HUES64 (cell line): Measurements from ENCODE around the gene GPANK1.

Experiments
- H3K27ac ChIP-seq: 2 replicates; pipeline ENCODE4 v1.7.0; 2013; ENCODE audit warnings: low read depth, low read length, inconsistent platforms
- H3K27me3 ChIP-seq: 2 replicates; pipeline ENCODE4 v1.6.1; 2013; ENCODE audit warnings: mild to moderate bottlenecking, low read length; ENCODE audit not compliant: insufficient read depth
- H3K36me3 ChIP-seq: 2 replicates; pipeline ENCODE4 v1.6.1; 2013; ENCODE audit warnings: mild to moderate bottlenecking, low read length; ENCODE audit not compliant: insufficient read depth
- H3K4me1 ChIP-seq: 2 replicates; pipeline ENCODE4 v1.6.1; 2013; ENCODE audit warnings: mild to moderate bottlenecking, low read length, moderate library complexity; ENCODE audit not compliant: insufficient read depth
- H3K4me3 ChIP-seq: 2 replicates; pipeline ENCODE4 v1.5.1; 2013; ENCODE audit warnings: mild to moderate bottlenecking, low read length, moderate library complexity
- H3K9ac ChIP-seq: 2 replicates; pipeline ENCODE4 v1.6.1; 2013; ENCODE audit warnings: mild to moderate bottlenecking, low read depth, low read length
- H3K9me3 ChIP-seq: 2 replicates; pipeline ENCODE4 v1.6.1; 2013; ENCODE audit warnings: low read depth, low read length; ENCODE audit not compliant: insufficient read depth
- WGBS: fragments of 150-250, 120-280 bp; methylation state at CpG from one replicate; pipeline ENCODE4 v1.1.7; 2013; ENCODE audit warnings: missing lambda C conversion rate; 5-methylcytosine and 5-hydroxymethylcytosine counted together

GPANK1 gene

GRCh38 chr6:31651602-31652191 is 13.1 kb downstream of the GPANK1 start:
- 4% methylated on average over 29 of the region's 29 CpGs for WGBS
- Histone ChIP-seq H3K9me3 (no peaks in the 10 kb centered on the region), H3K9ac (peak overlapping the region; percentile 98)

GRCh38 chr6:31645325-31645724 is 19.5 kb downstream of the GPANK1 start:
- 96% methylated on average over 9 of the region's 9 CpGs for WGBS
- no peaks in the 10 kb centered on the region for H3K9me3 ChIP-seq
- no peak overlapping the region for H3K27ac ChIP-seq
- peaks cover 95% of the 10 kb centered on the region for H3K36me3 ChIP-seq
- no peak overlapping the region for H3K4me3 ChIP-seq
- no peaks in the 10 kb centered on the region for H3K27me3 ChIP-seq
- no peak overlapping the region for H3K9ac ChIP-seq
- H3K4me1 ChIP-seq: no peaks in the 10 kb centered on the region

More at GRCh38 chr6:31651602-31652191, 13.1 kb downstream of the GPANK1 start:
- peak overlapping the region; percentile 98 for H3K4me3 ChIP-seq
- H3K36me3 ChIP-seq: peaks cover 40% of the 10 kb centered on the region
- peak overlapping the region; percentile 100 for H3K27ac ChIP-seq
- H3K27me3 ChIP-seq: no peaks in the 10 kb centered on the region
- H3K4me1 ChIP-seq: peaks cover 6% of the 10 kb centered on the region; the same call in 1 of the 2 replicates

- H3K9me3 ChIP-seq: no peaks in the 10 kb centered on the region
- H3K4me1 ChIP-seq: no peaks in the 10 kb centered on the region
- H3K27me3 ChIP-seq: no peaks in the 10 kb centered on the region
- H3K36me3 ChIP-seq: peaks cover 95% of the 10 kb centered on the region
- H3K9ac ChIP-seq: no peak overlapping the region
- 95% methylated on average over 17 of the region's 17 CpGs for WGBS
- no peak overlapping the region for H3K4me3 ChIP-seq
- no peak overlapping the region for H3K27ac ChIP-seq
These were observed 20.9 kb downstream of the GPANK1 start for GRCh38 chr6:31643818-31644454.

GRCh38 chr6:31642798-31643570 is 21.8 kb downstream of the GPANK1 start:
- H3K9ac ChIP-seq: no peak overlapping the region
- no peak overlapping the region for H3K27ac ChIP-seq
- 94% methylated on average over 6 of the region's 6 CpGs for WGBS
- no peaks in the 10 kb centered on the region for H3K9me3 ChIP-seq
- H3K4me1 ChIP-seq: no peaks in the 10 kb centered on the region
- no peaks in the 10 kb centered on the region for H3K27me3 ChIP-seq
- no peak overlapping the region for H3K4me3 ChIP-seq
- peaks cover 95% of the 10 kb centered on the region for H3K36me3 ChIP-seq

GRCh38 chr6:31641370-31641769 is 23.4 kb downstream of the GPANK1 start:
- WGBS: 91% methylated on average over 4 of the region's 4 CpGs

GRCh38 chr6:31640612-31641011 is 24.2 kb downstream of the GPANK1 start:
- no peaks in the 10 kb centered on the region for H3K9me3 ChIP-seq
- H3K9ac ChIP-seq: no peak overlapping the region
- H3K4me1 ChIP-seq: no peaks in the 10 kb centered on the region
- H3K4me3 ChIP-seq: no peak overlapping the region
- H3K27me3 ChIP-seq: no peaks in the 10 kb centered on the region
- H3K27ac ChIP-seq: no peak overlapping the region
- 99% methylated on average over 6 of the region's 6 CpGs for WGBS
- peaks cover 98% of the 10 kb centered on the region for H3K36me3 ChIP-seq

More at GRCh38 chr6:31641370-31641769, 23.4 kb downstream of the GPANK1 start:
- Histone ChIP-seq H3K9me3 (no peaks in the 10 kb centered on the region), H3K4me1 (no peaks in the 10 kb centered on the region), H3K4me3 (no peak overlapping the region), H3K9ac (no peak overlapping the region), H3K36me3 (peaks cover 98% of the 10 kb centered on the region), H3K27me3 (no peaks in the 10 kb centered on the region), H3K27ac (no peak overlapping the region)

GRCh38 chr6:31639449-31639861 is 25.3 kb downstream of the GPANK1 start:
- peaks cover 98% of the 10 kb centered on the region for H3K36me3 ChIP-seq
- H3K9me3 ChIP-seq: no peaks in the 10 kb centered on the region
- no peak overlapping the region for H3K27ac ChIP-seq
- H3K4me3 ChIP-seq: no peak overlapping the region
- H3K4me1 ChIP-seq: no peaks in the 10 kb centered on the region
- H3K27me3 ChIP-seq: no peaks in the 10 kb centered on the region
- H3K9ac ChIP-seq: no peak overlapping the region
- 91% methylated on average over 9 of the region's 10 CpGs for WGBS

- H3K9ac ChIP-seq: no peak overlapping the region
- H3K4me3 ChIP-seq: no peak overlapping the region
- no peak overlapping the region for H3K27ac ChIP-seq
- 91% methylated on average over 9 of the region's 9 CpGs for WGBS
- no peaks in the 10 kb centered on the region for H3K4me1 ChIP-seq
- peaks cover 98% of the 10 kb centered on the region for H3K36me3 ChIP-seq
- no peaks in the 10 kb centered on the region for H3K9me3 ChIP-seq
- H3K27me3 ChIP-seq: no peaks in the 10 kb centered on the region
These were observed 25.8 kb downstream of the GPANK1 start for GRCh38 chr6:31639043-31639442.

- Histone ChIP-seq H3K27ac (peak overlapping the region; percentile 54; the same call in 1 of the 2 replicates), H3K36me3 (peaks cover 99% of the 10 kb centered on the region), H3K27me3 (no peaks in the 10 kb centered on the region)
These were observed 27.9 kb downstream of the GPANK1 start for GRCh38 chr6:31636698-31637596.

GRCh38 chr6:31634969-31635575 is 29.7 kb downstream of the GPANK1 start:
- Histone ChIP-seq H3K4me1 (no peaks in the 10 kb centered on the region), H3K4me3 (no peak overlapping the region), H3K27me3 (no peaks in the 10 kb centered on the region), H3K9me3 (no peaks in the 10 kb centered on the region), H3K27ac (no peak overlapping the region), H3K36me3 (peaks cover 99% of the 10 kb centered on the region), H3K9ac (no peak overlapping the region)
- WGBS: 88% methylated on average over 11 of the region's 11 CpGs

More at GRCh38 chr6:31636698-31637596, 27.9 kb downstream of the GPANK1 start:
- Histone ChIP-seq H3K9ac (no peak overlapping the region), H3K9me3 (no peaks in the 10 kb centered on the region), H3K4me3 (no peak overlapping the region), H3K4me1 (no peaks in the 10 kb centered on the region)
- 89% methylated on average over 27 of the region's 27 CpGs for WGBS
